CD4-positive, alpha-beta T cell (primary cell): Measurements from ENCODE around the gene STRAP. TPM values are rescaled to one million over a fixed set of nuclear protein-coding genes. Genes with fewer than 3 reads are reported as not detected.
A peak's percentile ranks its signal among the peaks of the same experiment; 100 is the strongest.
"Not testable (repeated sequence)": the region's sequence is repeated elsewhere in the genome, so short reads cannot be mapped to it uniquely, and the experiment has no call there.

ENCODE experiments used
- ATAC-seq: fragments of 200-7000 bp; cut with Tn5 transposase; one replicate; pipeline ENCODE4 v1.10.0; 2022; ENCODE audit warnings: mild to moderate bottlenecking; ENCODE audit not compliant: poor library complexity
- CTCF ChIA-PET: fragments of 350-600 bp; sonication (Branson Sonifier 250); formaldehyde crosslinking; loops from one replicate; lab custom pipeline; 2021; ENCODE audit warnings: antibody characterized with exemption, inconsistent platforms; lab: Charles Lee
- POLR2A ChIA-PET: fragments of 350-600 bp; sonication (Branson Sonifier 250); formaldehyde crosslinking; loops from one replicate; lab custom pipeline; 2021; ENCODE audit warnings: antibody characterized with exemption, inconsistent platforms; lab: Charles Lee
- DNase-seq, 14 experiments: peaks; one replicate each; pipeline ENCODE4 v3.0.0-alpha.2; 2013 to 2020; ENCODE audit warnings: mixed read lengths in 2 of 14
- H3K27ac ChIP-seq, 2 donors: one replicate each; pipeline versions ENCODE4 v1.5.1 to v1.7.0; 2013; ENCODE audit warnings: low read length in 2 of 2, low read depth in 1 of 2, mild to moderate bottlenecking in 1 of 2
- H3K27me3 ChIP-seq, 2 experiments: 1 replicate in 1 of 2; 2 replicates in 1 of 2; pipeline versions ENCODE4 v1.6.1 to v1.7.0; 2013; ENCODE audit warnings: low read length in 2 of 2, control low read depth in 1 of 2, mild to moderate bottlenecking in 1 of 2, moderate library complexity in 1 of 2; ENCODE audit not compliant: insufficient read depth in 2 of 2, control insufficient read depth in 1 of 2
- H3K36me3 ChIP-seq: one replicate; pipeline ENCODE4 v1.6.1; 2013; ENCODE audit warnings: low read length, control low read depth; ENCODE audit not compliant: insufficient read depth
- H3K4me1 ChIP-seq: one replicate; pipeline ENCODE4 v1.6.1; 2013; ENCODE audit warnings: low read length, control low read depth; ENCODE audit not compliant: insufficient read depth
- H3K4me3 ChIP-seq: one replicate; pipeline ENCODE4 v1.5.1; 2013; ENCODE audit warnings: mild to moderate bottlenecking, low read length, moderate library complexity
- H3K9me3 ChIP-seq, 2 experiments: 1 replicate in 1 of 2; 2 replicates in 1 of 2; pipeline versions ENCODE4 v1.6.1 to v1.7.0; 2013; ENCODE audit warnings: low read length in 2 of 2, mild to moderate bottlenecking in 2 of 2, control low read depth in 1 of 2, moderate library complexity in 1 of 2; ENCODE audit not compliant: control insufficient read depth in 1 of 2, insufficient read depth in 1 of 2
- H3K27ac Mint-ChIP-seq: one replicate; pipeline ENCODE4 v1.8.0; 2020; ENCODE audit warnings: mixed read lengths
- H3K27me3 Mint-ChIP-seq: one replicate; pipeline ENCODE4 v1.8.0; 2021; ENCODE audit warnings: mixed read lengths
- H3K36me3 Mint-ChIP-seq: one replicate; pipeline ENCODE4 v1.8.0; 2021; ENCODE audit warnings: low read depth, mixed read lengths
- H3K4me1 Mint-ChIP-seq: one replicate; pipeline ENCODE4 v1.8.0; 2021; ENCODE audit warnings: low read depth, mixed read lengths
- H3K4me3 Mint-ChIP-seq: one replicate; pipeline ENCODE4 v1.8.0; 2020; ENCODE audit warnings: mild to moderate bottlenecking, mixed read lengths
- H3K9me3 Mint-ChIP-seq: one replicate; pipeline ENCODE4 v1.8.0; 2020; ENCODE audit warnings: mixed read lengths
- CTCF ChIP-seq: fragments of 200-600 bp; IDR thresholded peaks from one replicate; pipeline ENCODE4 v1.8.0; 2022; ENCODE audit warnings: antibody characterized with exemption, mild to moderate bottlenecking
- intact Hi-C, 2 experiments: fragments of 100-400 bp; cut with DNase I in 1 of 2; cut with micrococcal nuclease in 1 of 2; formaldehyde crosslinking; loops; one replicate each; pipeline versions ENCODE4 v1.15.1 to v1.9.0; 2023 to 2025; cut with DNase I, micrococcal nuclease
- total RNA-seq, 174 experiments: library from RNA in 2 of 174; stranded (reverse) in 2 of 174; gene quantifications; one replicate each; pipeline ENCODE4 v1.2.3 and lab custom pipeline; 2021 to 2026

STRAP gene
- total RNA-seq, 2 experiments from 2014 or later: 138 to 140 TPM

GRCh38 chr12:15868186-15868585 lies 14.0 kb upstream of the STRAP start:
- ChIA-PET POLR2A (no interaction called here), CTCF (no interaction called here)
- no peaks in the 10 kb centered on the region for H3K36me3 Mint-ChIP-seq
- peaks cover 7% of the 10 kb centered on the region for H3K27me3 Mint-ChIP-seq
- Histone ChIP-seq H3K27me3 (peaks cover 0 to 1% of the 10 kb centered on the region in 2 experiments), H3K4me3 (no peak overlapping the region), H3K4me1 (no peaks in the 10 kb centered on the region), H3K9me3 (no peaks in the 10 kb centered on the region), H3K36me3 (no peaks in the 10 kb centered on the region), H3K27ac (no peak overlapping the region)
- no peak overlapping the region for H3K4me3 Mint-ChIP-seq
- H3K27ac Mint-ChIP-seq: no peak overlapping the region
- peaks cover 4% of the 10 kb centered on the region for H3K9me3 Mint-ChIP-seq
- intact Hi-C loops: no loop called here
- ATAC-seq (no peak), DNase-seq (no peak)
- no peaks in the 10 kb centered on the region for H3K4me1 Mint-ChIP-seq
- no peak for TF ChIP-seq CTCF

GRCh38 chr12:15873556-15873955 lies 8.6 kb upstream of the STRAP start:
- H3K36me3 ChIP-seq: no peaks in the 10 kb centered on the region
- no peak overlapping the region for H3K27ac ChIP-seq
- Mint-ChIP-seq H3K27ac (no peak overlapping the region), H3K4me3 (no peak overlapping the region), H3K27me3 (no peaks in the 10 kb centered on the region), H3K9me3 (peaks cover 4% of the 10 kb centered on the region), H3K4me1 (peaks cover 6% of the 10 kb centered on the region), H3K36me3 (no peaks in the 10 kb centered on the region)
- intact Hi-C loops: no loop called here
- DNase-seq: no peak
- H3K27me3 ChIP-seq: peaks cover 0 to 4% of the 10 kb centered on the region in 2 experiments
- H3K4me1 ChIP-seq: peaks cover 3% of the 10 kb centered on the region
- ATAC-seq: no peak
- ChIA-PET CTCF (interaction anchor here (0.8 kb wide), 1 partner anchor 289 kb away, joined by 4 read pairs; no protein-coding TSS in a partner anchor), POLR2A (no interaction called here)
- no peak for TF ChIP-seq CTCF
- peaks cover 0 to 7% of the 10 kb centered on the region in 2 experiments for H3K9me3 ChIP-seq
- H3K4me3 ChIP-seq: no peak overlapping the region

GRCh38 chr12:15874556-15875145 lies 7.5 kb upstream of the STRAP start:
- H3K9me3 ChIP-seq, intact Hi-C loops, H3K4me3 Mint-ChIP-seq, H3K4me3 ChIP-seq, H3K27me3 Mint-ChIP-seq, POLR2A ChIA-PET, H3K27ac ChIP-seq, H3K27me3 ChIP-seq, H3K36me3 ChIP-seq, H3K4me1 ChIP-seq, H3K27ac Mint-ChIP-seq, H3K36me3 Mint-ChIP-seq, H3K4me1 Mint-ChIP-seq, H3K9me3 Mint-ChIP-seq, ATAC-seq, DNase-seq, CTCF ChIA-PET: not testable (repeated sequence)

- Histone ChIP-seq H3K36me3 (no peaks in the 10 kb centered on the region), H3K9me3 (peaks cover 0 to 7% of the 10 kb centered on the region in 2 experiments), H3K4me1 (peaks cover 3% of the 10 kb centered on the region), H3K4me3 (no peak overlapping the region), H3K27me3 (peaks cover 0 to 4% of the 10 kb centered on the region in 2 experiments), H3K27ac (no peak overlapping the region)
- ATAC-seq (no peak), DNase-seq (no peak)
- peaks cover 9% of the 10 kb centered on the region for H3K4me1 Mint-ChIP-seq
- H3K4me3 Mint-ChIP-seq: peak overlapping the region; percentile 75
- H3K36me3 Mint-ChIP-seq: no peaks in the 10 kb centered on the region
- no peaks in the 10 kb centered on the region for H3K27me3 Mint-ChIP-seq
- ChIA-PET POLR2A (no interaction called here), CTCF (no interaction called here)
- no peak for TF ChIP-seq CTCF
- H3K9me3 Mint-ChIP-seq: no peaks in the 10 kb centered on the region
- intact Hi-C loops: no loop called here
- H3K27ac Mint-ChIP-seq: no peak overlapping the region
Measured at GRCh38 chr12:15875863-15876262, 6.3 kb upstream of the STRAP start.
